BE2C (cell line): ENCODE measurements around the gene SLC39A11.
"Not testable (repeated sequence)": the region's sequence is repeated elsewhere in the genome, so short reads cannot be mapped to it uniquely, and the experiment has no call there.

Experiments used
- DNase-seq: peaks from one replicate; pipeline ENCODE4 v3.0.0-alpha.2; 2020
- H3K27me3 ChIP-seq: fragments of 250-450 bp; sonication (Bioruptor Pico); 2 replicates; pipeline ENCODE4 v1.5.1; 2020; ENCODE audit warnings: mild to moderate bottlenecking
- H3K36me3 ChIP-seq: fragments of 250-450 bp; sonication (Bioruptor Pico); 2 replicates; pipeline ENCODE4 v1.5.1; 2020; ENCODE audit warnings: mild to moderate bottlenecking
- H3K4me1 ChIP-seq: fragments of 250-450 bp; sonication (Bioruptor Pico); 2 replicates; pipeline ENCODE4 v1.5.1; 2020
- H3K4me3 ChIP-seq: 2 replicates; pipeline ENCODE4 v1.5.1; 2011; ENCODE audit warnings: low read depth, low read length
- H3K9me3 ChIP-seq: fragments of 250-450 bp; sonication (Bioruptor Pico); 2 replicates; pipeline ENCODE4 v1.5.1; 2020
- TF ChIP-seq, protein P1 (sequence below): IDR thresholded peaks from 2 replicates; pipeline ENCODE4 v1.5.1; 2012; ENCODE audit warnings: mild to moderate bottlenecking, low read depth, low read length

The SLC39A11 gene

DNA sequence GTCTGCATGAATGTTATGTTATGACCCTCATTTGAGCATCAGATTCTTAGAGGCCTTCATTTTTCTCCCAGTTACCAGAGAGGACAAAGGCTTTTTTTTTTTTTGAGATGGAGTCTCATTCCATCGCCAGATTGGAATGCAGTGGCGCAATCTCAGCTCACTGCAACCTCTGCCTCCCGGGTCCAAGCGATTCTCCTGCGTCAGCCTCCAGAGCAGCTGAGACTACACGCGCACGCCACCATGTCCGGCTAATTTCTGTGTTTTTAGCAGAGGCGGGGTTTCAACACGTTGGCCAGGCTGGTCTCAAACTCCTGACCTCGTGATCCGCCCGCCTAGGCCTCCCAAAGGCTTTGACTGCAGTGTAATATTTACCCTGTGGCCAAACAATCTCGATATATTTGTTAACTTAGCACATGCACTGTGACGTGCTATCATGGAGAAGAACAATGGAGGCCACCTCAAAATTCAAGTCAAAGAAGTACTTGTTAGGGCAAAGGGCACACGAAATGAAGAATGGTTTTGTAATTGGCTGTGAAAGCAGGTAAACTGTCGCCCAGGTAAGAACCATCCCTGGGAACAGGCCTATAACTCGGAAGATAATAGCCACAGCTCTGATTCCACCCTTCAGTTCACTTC is 303.4 kb downstream of the SLC39A11 start:
- TF ChIP-seq, protein P1, sequence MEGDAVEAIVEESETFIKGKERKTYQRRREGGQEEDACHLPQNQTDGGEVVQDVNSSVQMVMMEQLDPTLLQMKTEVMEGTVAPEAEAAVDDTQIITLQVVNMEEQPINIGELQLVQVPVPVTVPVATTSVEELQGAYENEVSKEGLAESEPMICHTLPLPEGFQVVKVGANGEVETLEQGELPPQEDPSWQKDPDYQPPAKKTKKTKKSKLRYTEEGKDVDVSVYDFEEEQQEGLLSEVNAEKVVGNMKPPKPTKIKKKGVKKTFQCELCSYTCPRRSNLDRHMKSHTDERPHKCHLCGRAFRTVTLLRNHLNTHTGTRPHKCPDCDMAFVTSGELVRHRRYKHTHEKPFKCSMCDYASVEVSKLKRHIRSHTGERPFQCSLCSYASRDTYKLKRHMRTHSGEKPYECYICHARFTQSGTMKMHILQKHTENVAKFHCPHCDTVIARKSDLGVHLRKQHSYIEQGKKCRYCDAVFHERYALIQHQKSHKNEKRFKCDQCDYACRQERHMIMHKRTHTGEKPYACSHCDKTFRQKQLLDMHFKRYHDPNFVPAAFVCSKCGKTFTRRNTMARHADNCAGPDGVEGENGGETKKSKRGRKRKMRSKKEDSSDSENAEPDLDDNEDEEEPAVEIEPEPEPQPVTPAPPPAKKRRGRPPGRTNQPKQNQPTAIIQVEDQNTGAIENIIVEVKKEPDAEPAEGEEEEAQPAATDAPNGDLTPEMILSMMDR: no peak
- no peak overlapping the region for H3K4me3 ChIP-seq
- H3K4me1 ChIP-seq: peaks cover 2% of the 10 kb centered on the region; the same call in 1 of the 2 replicates
- no peaks in the 10 kb centered on the region; the same call in 1 of the 2 replicates for H3K36me3 ChIP-seq
- peaks cover 4% of the 10 kb centered on the region; the same call in 1 of the 2 replicates for H3K9me3 ChIP-seq
- H3K27me3 ChIP-seq: no peaks in the 10 kb centered on the region
- DNase-seq: no peak

DNA sequence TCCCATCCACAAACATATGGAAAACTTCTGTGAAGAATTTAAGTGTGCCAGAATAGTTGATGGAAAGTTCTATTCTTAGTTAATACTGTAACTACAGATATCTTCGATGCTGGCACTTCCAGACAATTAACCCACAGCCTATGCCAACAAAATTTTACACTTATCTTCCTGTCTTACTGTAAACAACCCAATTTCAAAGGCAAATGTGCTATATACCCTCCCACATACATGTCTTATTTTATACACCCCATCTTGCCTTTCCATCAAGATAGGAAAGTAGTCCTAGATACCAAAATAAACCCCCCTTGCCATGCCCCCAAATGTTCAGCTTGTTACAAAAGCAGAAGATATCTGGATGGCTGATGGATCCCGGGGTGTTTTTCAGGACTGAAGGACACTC is 306.3 kb downstream of the SLC39A11 start:
- Histone ChIP-seq H3K36me3 (no peaks in the 10 kb centered on the region), H3K27me3 (no peaks in the 10 kb centered on the region), H3K9me3 (no peaks in the 10 kb centered on the region), H3K4me3 (no peak overlapping the region), H3K4me1 (no peaks in the 10 kb centered on the region)
- no peak for DNase-seq
- TF ChIP-seq, protein P1: no peak

DNA sequence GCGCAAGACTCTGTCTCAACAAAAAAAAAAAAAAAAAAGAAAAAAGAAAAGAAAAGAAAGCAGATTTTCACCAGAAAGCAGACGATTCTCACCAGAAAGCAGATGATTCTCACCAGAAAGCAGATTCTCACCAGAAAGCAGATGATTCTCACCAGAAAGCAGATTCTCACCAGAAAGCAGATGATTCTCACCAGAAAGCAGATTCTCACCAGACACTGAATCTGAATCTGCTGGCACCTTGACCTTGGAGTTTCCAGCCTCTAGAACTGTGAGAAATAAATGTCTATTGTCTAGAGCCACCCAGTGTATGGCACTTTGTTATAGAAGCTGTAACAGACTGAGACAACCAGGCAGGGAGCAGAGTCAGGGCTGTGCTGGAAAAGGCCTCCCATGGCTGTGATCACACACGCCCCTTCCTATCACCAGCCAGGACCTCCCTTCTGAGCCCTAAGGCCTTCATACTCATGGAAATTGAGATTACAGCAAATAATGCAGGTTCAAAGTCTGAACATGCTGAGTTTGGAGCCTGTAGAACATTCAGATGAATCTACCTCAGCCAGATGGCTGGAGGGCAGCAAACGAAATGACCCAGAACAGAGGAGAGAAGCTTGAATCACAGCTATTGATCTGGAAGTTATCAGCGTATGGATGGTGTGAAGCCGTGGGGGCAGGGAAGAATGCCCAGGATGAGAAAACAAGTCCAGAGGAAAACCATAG is 309.3 kb downstream of the SLC39A11 start:
- no peaks in the 10 kb centered on the region for H3K36me3 ChIP-seq
- no peak overlapping the region for H3K4me3 ChIP-seq
- peak; percentile 16 for DNase-seq
- no peaks in the 10 kb centered on the region for H3K27me3 ChIP-seq
- peaks cover 14% of the 10 kb centered on the region for H3K4me1 ChIP-seq
- H3K9me3 ChIP-seq: no peaks in the 10 kb centered on the region
- TF ChIP-seq, protein P1: no peak

DNA sequence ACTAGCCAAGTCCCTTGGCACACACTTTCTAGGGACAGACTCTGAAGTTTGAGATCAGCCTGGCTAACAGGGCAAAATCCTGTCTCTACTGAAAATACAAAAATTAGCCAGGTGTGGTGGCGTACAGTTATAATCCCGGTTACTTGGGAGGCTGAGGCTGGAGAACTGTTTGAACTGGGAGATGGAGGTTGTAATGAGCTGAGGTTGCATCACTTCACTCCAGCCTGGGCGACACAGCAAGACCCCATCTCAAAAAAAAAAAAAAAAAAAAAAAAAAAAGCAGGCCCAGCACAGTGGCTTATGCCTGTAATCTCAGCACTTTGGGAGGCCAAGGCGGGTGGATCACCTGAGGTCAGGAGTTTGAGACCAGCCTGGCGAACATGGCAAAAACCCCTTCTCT is 310.1 kb downstream of the SLC39A11 start:
- not testable (repeated sequence) for H3K27me3 ChIP-seq, H3K36me3 ChIP-seq, DNase-seq, H3K9me3 ChIP-seq, H3K4me3 ChIP-seq
- H3K4me1 ChIP-seq: peaks cover 21% of the 10 kb centered on the region

DNA sequence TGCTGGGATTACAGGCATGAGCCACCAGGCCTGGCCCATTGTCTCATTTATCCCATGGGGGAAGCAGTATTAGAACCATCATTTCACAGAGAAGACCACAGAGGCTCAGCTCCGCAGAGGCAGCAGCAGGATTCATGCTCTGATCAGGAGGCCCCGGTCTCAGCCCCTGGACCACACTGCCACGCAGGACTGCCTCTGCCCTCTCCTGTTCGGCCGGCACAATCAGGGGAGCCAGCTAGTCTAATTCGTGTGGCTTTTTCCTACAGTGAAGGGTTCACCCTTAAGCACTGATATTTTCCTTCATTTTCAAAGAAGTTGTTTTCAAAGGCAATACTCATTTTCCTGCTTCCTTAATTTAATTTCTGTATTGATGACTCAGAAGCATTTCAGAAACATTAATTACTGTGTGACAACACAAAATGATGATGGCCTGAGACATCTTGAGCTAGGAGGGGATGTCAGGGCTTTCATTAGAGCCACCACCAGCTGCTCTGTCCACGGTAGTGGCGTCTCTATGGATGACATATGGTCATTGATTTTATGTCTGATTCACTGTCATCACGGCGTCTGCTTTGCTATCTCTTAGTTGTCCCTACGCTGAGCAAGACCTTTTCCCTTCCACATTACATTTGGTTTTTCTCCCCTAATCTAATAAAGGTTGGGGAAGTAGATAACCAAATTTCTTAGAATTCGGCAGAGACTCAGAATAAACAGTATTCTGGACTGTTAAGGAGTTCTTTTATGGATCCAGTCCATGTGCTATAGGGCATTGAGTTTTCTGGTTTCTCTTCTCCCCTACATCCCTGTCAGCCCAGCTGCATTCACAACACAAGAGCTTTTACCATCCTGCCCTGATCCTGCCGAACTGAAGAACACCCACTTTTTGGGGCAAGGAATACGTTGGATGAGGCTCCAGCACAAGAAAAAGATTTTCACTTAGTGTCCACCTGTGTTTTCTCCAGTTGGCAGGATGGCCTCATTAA is 314.0 kb downstream of the SLC39A11 start:
- no peaks in the 10 kb centered on the region for H3K27me3 ChIP-seq
- peak overlapping the region; percentile 12; the same call in 1 of the 2 replicates for H3K4me3 ChIP-seq
- TF ChIP-seq, protein P1: no peak
- H3K9me3 ChIP-seq: no peaks in the 10 kb centered on the region
- peaks cover 43% of the 10 kb centered on the region for H3K4me1 ChIP-seq
- peak; percentile 79 for DNase-seq
- H3K36me3 ChIP-seq: no peaks in the 10 kb centered on the region

DNA sequence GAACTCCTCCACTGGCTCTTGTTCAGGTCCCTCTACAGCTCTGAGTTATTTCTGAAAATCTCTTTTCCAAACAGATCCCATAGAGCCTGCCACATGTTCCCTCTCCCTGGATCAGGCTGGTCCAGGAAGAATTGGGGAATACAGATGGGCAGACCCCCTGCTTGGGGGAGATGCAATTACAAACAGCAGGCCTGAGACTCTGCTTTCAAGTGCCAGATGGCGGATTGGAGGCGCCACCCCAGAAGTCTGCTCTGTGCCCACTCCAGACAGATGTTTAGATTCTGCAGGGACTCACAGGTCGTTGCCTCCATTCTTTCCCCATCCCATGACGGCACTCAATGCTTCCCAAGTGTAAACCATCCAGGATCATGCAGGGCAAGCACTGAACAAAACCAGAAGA is 316.6 kb downstream of the SLC39A11 start:
- peak; percentile 20 for DNase-seq
- Histone ChIP-seq H3K9me3 (no peaks in the 10 kb centered on the region), H3K27me3 (no peaks in the 10 kb centered on the region), H3K4me3 (no peak overlapping the region), H3K4me1 (peaks cover 43% of the 10 kb centered on the region), H3K36me3 (no peaks in the 10 kb centered on the region)
- TF ChIP-seq, protein P1: no peak
